HEK293 (cell line): Measurements from ENCODE around the gene FAM118A.
A peak's percentile ranks its signal among the peaks of the same experiment; 100 is the strongest.

Experiments
- GFI1B ChIP-seq: fragments of 450-650 bp; formaldehyde crosslinking; IDR thresholded peaks from 2 replicates; pipeline ENCODE4 v1.5.1; 2016; ENCODE audit warnings: missing biosample characterization, missing genetic modification characterization
- GLIS1 ChIP-seq: fragments of 450-650 bp; formaldehyde crosslinking; IDR thresholded peaks from 2 replicates; pipeline ENCODE4 v1.5.1; 2016; ENCODE audit warnings: missing biosample characterization, missing genetic modification characterization
- HOXD13 ChIP-seq: sonication (generic); formaldehyde crosslinking; IDR thresholded peaks from 2 replicates; pipeline ENCODE4 v1.8.0; 2022; ENCODE audit warnings: missing genetic modification reagents, borderline replicate concordance
- KLF1 ChIP-seq: fragments of 450-650 bp; formaldehyde crosslinking; IDR thresholded peaks from 2 replicates; pipeline ENCODE4 v1.5.1; 2016; ENCODE audit warnings: missing biosample characterization, missing genetic modification characterization
- MEIS1 ChIP-seq: sonication (generic); formaldehyde crosslinking; IDR thresholded peaks from 2 replicates; pipeline ENCODE4 v1.8.1; 2022; ENCODE audit warnings: missing genetic modification reagents, mild to moderate bottlenecking, borderline replicate concordance
- PATZ1 ChIP-seq: fragments of 450-650 bp; formaldehyde crosslinking; IDR thresholded peaks from 2 replicates; pipeline ENCODE4 v1.5.1; 2016; ENCODE audit warnings: missing biosample characterization, missing genetic modification characterization
- RBAK ChIP-seq: fragments of 450-650 bp; formaldehyde crosslinking; IDR thresholded peaks from 2 replicates; pipeline ENCODE4 v1.5.1; 2016; ENCODE audit warnings: missing biosample characterization, missing genetic modification characterization
- ZBTB17 ChIP-seq: fragments of 450-650 bp; formaldehyde crosslinking; IDR thresholded peaks from 2 replicates; pipeline ENCODE4 v1.5.1; 2016; ENCODE audit warnings: missing biosample characterization, missing genetic modification characterization
- ZBTB44 ChIP-seq: fragments of 450-650 bp; IDR thresholded peaks from 2 replicates; pipeline ENCODE4 v1.5.1; 2018; ENCODE audit warnings: missing biosample characterization, mild to moderate bottlenecking, missing genetic modification characterization
- ZBTB6 ChIP-seq: fragments of 450-650 bp; formaldehyde crosslinking; IDR thresholded peaks from 2 replicates; pipeline ENCODE4 v1.5.1; 2017; ENCODE audit warnings: missing biosample characterization, missing genetic modification characterization
- ZBTB7A ChIP-seq: fragments of 450-650 bp; formaldehyde crosslinking; IDR thresholded peaks from 2 replicates; pipeline ENCODE4 v1.5.1; 2016; ENCODE audit warnings: low read depth, missing biosample characterization, missing genetic modification characterization
- ZEB2 ChIP-seq: fragments of 450-650 bp; formaldehyde crosslinking; IDR thresholded peaks from 2 replicates; pipeline ENCODE4 v1.5.1; 2016; ENCODE audit warnings: missing biosample characterization, missing genetic modification characterization
- ZFP41 ChIP-seq: fragments of 450-650 bp; formaldehyde crosslinking; IDR thresholded peaks from 2 replicates; pipeline ENCODE4 v1.5.1; 2016; ENCODE audit warnings: missing biosample characterization, missing genetic modification characterization, borderline replicate concordance
- ZNF155 ChIP-seq: fragments of 450-650 bp; formaldehyde crosslinking; IDR thresholded peaks from 2 replicates; pipeline ENCODE4 v1.5.1; 2016; ENCODE audit warnings: missing biosample characterization, missing genetic modification characterization
- ZNF16 ChIP-seq: fragments of 450-650 bp; formaldehyde crosslinking; IDR thresholded peaks from 2 replicates; pipeline ENCODE4 v1.5.1; 2016; ENCODE audit warnings: low read depth, missing biosample characterization, missing genetic modification characterization
- ZNF23 ChIP-seq: fragments of 450-650 bp; formaldehyde crosslinking; IDR thresholded peaks from 2 replicates; pipeline ENCODE4 v1.5.1; 2016; ENCODE audit warnings: missing biosample characterization, missing genetic modification characterization, borderline replicate concordance
- ZNF24 ChIP-seq: fragments of 450-650 bp; formaldehyde crosslinking; IDR thresholded peaks from 2 replicates; pipeline ENCODE4 v1.5.1; 2016; ENCODE audit warnings: missing biosample characterization, missing genetic modification characterization
- ZNF266 ChIP-seq: fragments of 450-650 bp; formaldehyde crosslinking; IDR thresholded peaks from 2 replicates; pipeline ENCODE4 v1.5.1; 2016; ENCODE audit warnings: missing biosample characterization, missing genetic modification characterization, low read depth
- ZNF274 ChIP-seq, 2 experiments: fragments of 200-500 bp in 1 of 2; fragments of 450-650 bp in 1 of 2; sonication (Bioruptor generic) in 1 of 2; formaldehyde crosslinking in 1 of 2; IDR thresholded peaks; 2 replicates each; pipeline versions ENCODE4 v1.5.1 to v1.6.1; 2014 to 2016; ENCODE audit warnings: borderline replicate concordance in 1 of 2, inconsistent platforms in 1 of 2, low read length in 1 of 2, missing biosample characterization in 1 of 2, missing genetic modification characterization in 1 of 2
- ZNF335 ChIP-seq: fragments of 450-650 bp; formaldehyde crosslinking; conservative IDR thresholded peaks from 2 replicates; pipeline ENCODE4 v1.5.1; 2016; ENCODE audit warnings: missing biosample characterization, missing genetic modification characterization
- ZNF37A ChIP-seq: fragments of 450-650 bp; IDR thresholded peaks from 2 replicates; pipeline ENCODE4 v1.5.1; 2018; ENCODE audit warnings: missing biosample characterization, missing genetic modification characterization
- ZNF529 ChIP-seq: fragments of 450-650 bp; formaldehyde crosslinking; IDR thresholded peaks from 2 replicates; pipeline ENCODE4 v1.5.1; 2017; ENCODE audit warnings: missing genetic modification characterization, missing biosample characterization; ENCODE audit not compliant: insufficient replicate concordance
- ZNF580 ChIP-seq: fragments of 450-650 bp; formaldehyde crosslinking; IDR thresholded peaks from 2 replicates; pipeline ENCODE4 v1.5.1; 2016; ENCODE audit warnings: missing biosample characterization, missing genetic modification characterization
- ZNF621 ChIP-seq: fragments of 450-650 bp; formaldehyde crosslinking; IDR thresholded peaks from 2 replicates; pipeline ENCODE4 v1.5.1; 2017; ENCODE audit warnings: missing biosample characterization, missing genetic modification characterization
- ZNF624 ChIP-seq: fragments of 450-650 bp; formaldehyde crosslinking; IDR thresholded peaks from 2 replicates; pipeline ENCODE4 v1.5.1; 2017; ENCODE audit warnings: missing biosample characterization, missing genetic modification characterization
- ZNF701 ChIP-seq: fragments of 450-650 bp; formaldehyde crosslinking; IDR thresholded peaks from 2 replicates; pipeline ENCODE4 v1.5.1; 2016; ENCODE audit warnings: missing biosample characterization, missing genetic modification characterization
- ZNF776 ChIP-seq: fragments of 450-650 bp; formaldehyde crosslinking; IDR thresholded peaks from 2 replicates; pipeline ENCODE4 v1.5.0; 2017; ENCODE audit warnings: missing biosample characterization, missing genetic modification characterization, borderline replicate concordance
- ZNF843 ChIP-seq: fragments of 450-650 bp; formaldehyde crosslinking; IDR thresholded peaks from 2 replicates; pipeline ENCODE4 v1.5.1; 2016; ENCODE audit warnings: missing biosample characterization, missing genetic modification characterization
- ZSCAN23 ChIP-seq: fragments of 450-650 bp; formaldehyde crosslinking; IDR thresholded peaks from 2 replicates; pipeline ENCODE4 v1.5.1; 2016; ENCODE audit warnings: missing biosample characterization, missing genetic modification characterization

Gene FAM118A

GRCh38 chr22:45268958-45269844 is 40.5 kb upstream of the FAM118A start (continued):
- TF ChIP-seq PATZ1 (tag by site-specific recombination): peak; percentile 70
- no peak for TF ChIP-seq ZNF529 (tag by site-specific recombination)
- no peak for TF ChIP-seq ZNF776 (tag by site-specific recombination)
- no peak for TF ChIP-seq MEIS1 (CRISPR knock-in tag)
- peak; percentile 85 for TF ChIP-seq ZBTB17 (tag by site-specific recombination)
- no peak for TF ChIP-seq ZNF274 (IDR thresholded peaks at IDR 0.05; ENCODE audit: low read length)
- no peak for TF ChIP-seq ZNF274 (tag by site-specific recombination; IDR thresholded peaks at IDR 0.05; ENCODE audit: borderline replicate concordance)
- TF ChIP-seq GFI1B (tag by site-specific recombination): no peak
- no peak for TF ChIP-seq ZNF624 (tag by site-specific recombination)
- no peak for TF ChIP-seq ZNF16 (tag by site-specific recombination)
- no peak for TF ChIP-seq RBAK (tag by site-specific recombination)
- TF ChIP-seq ZNF335 (tag by site-specific recombination): peak; percentile 98
- TF ChIP-seq ZNF23 (tag by site-specific recombination): no peak
- peak; percentile 48; the same call in 1 of the 2 replicates for TF ChIP-seq GLIS1 (tag by site-specific recombination)
- no peak for TF ChIP-seq ZNF37A
- no peak for TF ChIP-seq ZNF580 (tag by site-specific recombination)
- no peak; the same call in 1 of the 2 replicates for TF ChIP-seq KLF1
- TF ChIP-seq ZNF266 (tag by site-specific recombination): no peak
- TF ChIP-seq ZEB2 (tag by site-specific recombination): no peak
- no peak for TF ChIP-seq ZNF24 (tag by site-specific recombination)
- no peak for TF ChIP-seq ZFP41
- TF ChIP-seq ZNF155 (tag by site-specific recombination): no peak
- no peak for TF ChIP-seq HOXD13 (CRISPR knock-in tag)
- no peak for TF ChIP-seq ZBTB6 (tag by site-specific recombination)
- TF ChIP-seq ZNF701 (tag by site-specific recombination): no peak
- TF ChIP-seq ZNF621 (tag by site-specific recombination): no peak
- no peak for TF ChIP-seq ZNF843 (tag by site-specific recombination)
- TF ChIP-seq ZBTB7A (tag by site-specific recombination): peak; percentile 62; the same call in 1 of the 2 replicates
- no peak for TF ChIP-seq ZBTB44 (tag by site-specific recombination)
- no peak for TF ChIP-seq ZSCAN23 (tag by site-specific recombination)
